ENCODE measurements around the gene ANKUB1.

ANKUB1 gene

GRCh38 chr3:149808209-149808829, 16.0 kb upstream of the ANKUB1 start:
- peak; percentile 8 to 33 for DNase-seq

- no peak for DNase-seq
Measured at GRCh38 chr3:149806171-149806778, 13.9 kb upstream of the ANKUB1 start.

GRCh38 chr3:149801639-149802038, 9.3 kb upstream of the ANKUB1 start:
- DNase-seq = no peak

- DNase-seq = no peak
Measured at GRCh38 chr3:149801195-149801594, 8.8 kb upstream of the ANKUB1 start.

- DNase-seq = no peak
Measured at GRCh38 chr3:149800693-149801092, 8.3 kb upstream of the ANKUB1 start.

GRCh38 chr3:149796026-149796425, 3.7 kb upstream of the ANKUB1 start:
- DNase-seq = no peak

- DNase-seq = no peak
Measured at GRCh38 chr3:149790698-149791097, 1.7 kb downstream of the ANKUB1 start.

GRCh38 chr3:149790268-149790667, 2.1 kb downstream of the ANKUB1 start:
- DNase-seq = no peak

GRCh38 chr3:149784064-149784704, 8.2 kb downstream of the ANKUB1 start:
- no peak for DNase-seq

- no peak for DNase-seq
Measured at GRCh38 chr3:149783576-149783975, 8.8 kb downstream of the ANKUB1 start.

- no peak for DNase-seq
Measured at GRCh38 chr3:149781741-149782140, 10.6 kb downstream of the ANKUB1 start.

- DNase-seq = no peak
Measured at GRCh38 chr3:149781211-149781610, 11.1 kb downstream of the ANKUB1 start.

- no peak for DNase-seq
Measured at GRCh38 chr3:149777414-149778214, 14.7 kb downstream of the ANKUB1 start.

GRCh38 chr3:149776170-149776569, 16.2 kb downstream of the ANKUB1 start:
- no peak for DNase-seq

GRCh38 chr3:149772861-149773260, 19.5 kb downstream of the ANKUB1 start:
- DNase-seq = no peak

- peak; percentile 1 to 6 for DNase-seq
Measured at GRCh38 chr3:149771652-149772271, 20.6 kb downstream of the ANKUB1 start.

- no peak for DNase-seq
Measured at GRCh38 chr3:149770246-149770645, 22.1 kb downstream of the ANKUB1 start.

- DNase-seq = no peak
Measured at GRCh38 chr3:149768704-149769103, 23.6 kb downstream of the ANKUB1 start.

GRCh38 chr3:149767720-149768119, 24.6 kb downstream of the ANKUB1 start:
- no peak for DNase-seq

- no peak for DNase-seq
Measured at GRCh38 chr3:149765762-149766334, 26.5 kb downstream of the ANKUB1 start.

GRCh38 chr3:149764302-149764701, 28.1 kb downstream of the ANKUB1 start:
- no peak for DNase-seq

- DNase-seq = no peak
Measured at GRCh38 chr3:149763565-149764195, 28.7 kb downstream of the ANKUB1 start.
